B cell (primary cell): ENCODE results near the gene CD58.

Source experiments
- CTCF ChIP-seq: fragments of 200-600 bp; IDR thresholded peaks from one replicate; pipeline ENCODE4 v1.8.0; 2022; ENCODE audit warnings: antibody characterized with exemption, mild to moderate bottlenecking
- EZH2 ChIP-seq: IDR thresholded peaks from 2 replicates; pipeline ENCODE4 v1.6.1; 2012; ENCODE audit warnings: borderline replicate concordance, low read depth, mild to moderate bottlenecking, moderate library complexity, low read length; ENCODE audit not compliant: insufficient read depth, poor library complexity, severe bottlenecking

GRCh38 chr1:116516631-116517030 is 54.2 kb downstream of the CD58 start:
- TF ChIP-seq CTCF (no peak), EZH2 (no peak)
